HG03139 (cell line): ENCODE data around the gene DLG2.

Experiments
- ATAC-seq: cut with Tn5 transposase; IDR thresholded peaks from one replicate; pipeline ENCODE4 v1.9.1; 2021; ENCODE audit not compliant: unreplicated experiment

DLG2 gene

DNA sequence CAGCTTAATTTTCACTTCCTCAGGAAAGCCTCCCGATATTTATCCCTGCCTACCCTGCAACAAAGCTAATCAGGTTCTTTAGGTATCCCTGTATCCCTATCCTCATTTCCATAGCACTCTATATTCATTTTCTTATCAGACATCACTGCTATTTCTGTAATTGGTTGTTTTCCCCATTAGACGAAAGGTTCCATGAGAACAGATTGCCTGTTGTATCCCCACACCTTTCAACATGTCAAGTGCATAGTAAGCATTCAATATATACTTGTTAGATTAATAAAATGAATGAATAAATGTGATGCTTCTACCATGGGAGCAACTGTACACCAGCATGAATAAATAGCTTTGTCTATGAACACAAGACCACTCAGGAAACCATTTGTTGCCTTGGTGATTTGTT lies 499.8 kb downstream of the DLG2 start:
- ATAC-seq: no peak

DNA sequence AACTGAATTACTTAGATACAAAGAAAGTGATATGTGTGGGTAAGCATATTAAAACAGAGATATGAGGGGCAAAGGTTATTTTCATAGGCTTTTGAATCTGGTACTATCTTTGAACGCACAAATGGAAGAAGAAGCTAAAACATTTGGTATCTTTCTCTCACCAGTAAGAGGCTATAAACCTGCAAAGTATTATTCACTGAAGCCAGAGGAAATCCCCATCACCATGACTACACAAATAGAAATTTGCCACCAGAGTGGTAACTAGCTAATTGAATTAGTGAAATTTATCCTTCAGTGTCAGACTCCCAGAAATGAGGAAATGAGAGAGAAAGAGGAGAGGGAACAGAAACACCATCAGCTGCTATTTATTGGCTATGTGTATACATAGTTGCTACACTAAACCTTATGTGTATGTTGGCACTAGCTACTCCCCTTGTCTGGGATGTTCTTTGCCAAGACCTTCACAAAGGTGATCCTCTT lies 503.4 kb downstream of the DLG2 start:
- peak; percentile 91 for ATAC-seq

DNA sequence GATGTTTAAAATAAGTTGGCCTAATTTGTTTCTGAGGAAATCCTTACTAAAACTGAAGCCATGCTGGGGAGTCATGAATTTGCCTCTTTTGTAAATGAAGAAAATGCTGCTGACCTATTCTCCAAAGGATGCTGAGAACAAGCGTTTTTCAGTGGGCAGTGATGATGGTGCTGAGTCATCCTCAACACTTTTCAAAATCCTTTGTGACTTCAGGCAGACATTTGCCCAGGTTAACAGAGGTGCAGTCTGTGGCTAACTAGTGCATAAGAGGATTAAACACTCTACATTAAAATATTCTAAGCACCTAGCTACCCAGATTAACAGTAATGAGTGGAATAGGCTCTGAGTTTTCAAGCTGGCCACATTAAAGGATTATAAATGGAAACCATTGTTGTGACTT lies 509.0 kb downstream of the DLG2 start:
- ATAC-seq: no peak

DNA sequence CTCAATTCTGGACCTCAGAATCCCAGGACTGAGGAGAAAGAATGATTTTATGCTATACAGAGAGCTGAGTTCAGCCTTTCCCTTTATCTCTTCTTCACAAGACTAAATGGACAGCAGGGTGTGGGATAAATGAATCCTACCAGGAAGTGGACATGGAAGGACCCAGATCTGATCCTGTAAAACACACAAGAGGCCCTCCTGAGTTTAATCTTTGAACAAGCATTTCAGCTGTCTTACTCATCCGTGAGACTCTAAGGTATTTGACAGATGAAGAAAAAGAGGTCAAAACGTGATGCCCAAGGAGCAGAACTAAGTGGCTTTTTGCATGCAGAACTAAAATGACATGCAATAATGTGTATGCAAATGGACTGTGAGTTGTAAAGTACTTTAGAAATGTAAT lies 511.3 kb downstream of the DLG2 start:
- no peak for ATAC-seq

DNA sequence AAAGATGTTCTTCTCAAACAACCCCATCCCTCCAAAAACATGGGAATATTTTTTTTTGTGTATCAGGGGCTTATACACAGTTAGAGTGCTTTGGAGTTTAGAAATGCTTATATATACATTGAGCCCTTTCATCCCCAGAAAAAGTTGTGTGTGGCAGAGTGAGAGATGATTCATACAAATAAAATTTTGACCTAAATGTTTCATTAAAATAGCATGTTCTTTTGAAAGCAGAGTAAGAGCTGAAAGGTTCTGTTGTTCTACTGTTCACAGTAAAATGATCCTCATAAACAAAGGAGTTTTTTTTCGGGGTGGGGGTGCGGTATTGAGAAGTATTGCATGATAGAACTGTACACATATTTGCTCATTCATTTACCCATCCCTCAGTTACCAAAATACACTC lies 512.4 kb downstream of the DLG2 start:
- no peak for ATAC-seq

DNA sequence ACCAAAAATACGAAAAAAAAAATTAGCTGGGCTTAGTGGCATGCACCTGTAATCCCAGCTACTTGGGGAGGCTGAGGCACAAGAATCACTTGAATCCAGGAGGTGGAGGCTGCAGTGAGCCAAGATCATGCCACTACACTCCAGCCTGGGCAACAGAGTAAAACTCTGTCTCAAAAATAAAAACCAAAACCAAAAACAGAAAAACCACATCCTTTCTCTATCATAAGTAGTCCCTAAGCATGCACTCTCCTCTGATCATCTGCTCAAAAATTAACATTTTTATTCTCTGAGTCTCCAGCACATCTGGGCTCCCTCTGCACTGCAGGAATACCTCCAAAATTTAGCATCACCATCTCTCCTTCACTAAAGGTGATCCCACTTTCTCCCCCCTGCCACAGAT lies 516.9 kb downstream of the DLG2 start:
- ATAC-seq: peak; percentile 89

DNA sequence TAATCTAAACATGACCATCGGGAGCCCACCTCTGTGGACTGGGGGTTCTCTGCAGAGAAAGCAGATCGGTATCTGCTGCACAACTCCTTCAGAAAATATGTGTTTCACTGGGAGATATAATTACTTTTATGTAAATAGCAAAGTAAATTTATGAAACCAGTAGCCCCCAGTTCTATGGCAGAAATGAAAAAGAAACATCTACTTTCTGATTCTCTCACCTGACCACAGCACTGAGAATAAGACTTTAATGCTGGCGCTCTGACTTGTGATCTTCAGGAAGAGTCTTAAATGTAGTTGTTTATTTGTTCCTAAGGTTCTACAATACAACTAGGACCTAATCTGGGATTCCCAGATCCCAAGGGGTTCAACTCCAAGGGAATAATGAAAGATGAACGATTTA lies 518.0 kb downstream of the DLG2 start:
- peak; percentile 50 for ATAC-seq

DNA sequence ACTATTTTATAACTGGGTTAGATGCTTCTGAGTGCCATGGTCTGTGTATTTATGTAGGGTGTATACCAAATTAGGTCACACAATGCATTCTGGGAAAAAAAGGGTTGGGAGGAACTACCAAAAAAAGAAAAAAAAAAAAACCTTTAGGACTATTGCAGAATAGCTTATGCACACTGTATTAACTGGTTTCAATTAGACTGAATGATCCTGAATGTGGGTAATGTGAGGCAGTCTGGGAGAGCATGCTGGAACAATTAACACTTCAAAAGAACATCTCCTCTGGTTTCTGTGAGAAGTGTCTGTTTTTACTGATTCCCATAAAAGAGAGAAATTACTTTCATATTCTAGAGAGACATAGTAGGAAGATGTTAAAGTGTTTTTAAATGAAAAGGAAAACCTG lies 521.3 kb downstream of the DLG2 start:
- ATAC-seq: no peak

DNA sequence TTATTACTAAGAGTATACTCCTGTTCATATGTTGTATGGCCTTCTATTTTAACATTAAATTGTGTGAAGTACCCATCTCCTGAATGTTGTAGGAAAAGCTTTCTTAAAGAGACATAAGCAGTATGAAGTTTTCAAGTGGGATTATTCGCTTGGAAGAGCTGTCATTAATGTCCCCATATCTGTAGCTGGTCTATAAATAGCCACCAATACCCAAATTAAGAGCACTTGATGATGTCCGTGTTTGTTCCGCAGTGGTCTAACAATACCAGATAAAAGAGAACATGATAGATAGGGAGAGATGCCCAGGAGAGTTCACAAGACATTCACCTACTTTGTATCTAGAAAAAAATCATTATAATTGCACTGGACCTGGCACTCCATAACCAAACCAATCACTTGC lies 527.6 kb downstream of the DLG2 start:
- no peak for ATAC-seq

DNA sequence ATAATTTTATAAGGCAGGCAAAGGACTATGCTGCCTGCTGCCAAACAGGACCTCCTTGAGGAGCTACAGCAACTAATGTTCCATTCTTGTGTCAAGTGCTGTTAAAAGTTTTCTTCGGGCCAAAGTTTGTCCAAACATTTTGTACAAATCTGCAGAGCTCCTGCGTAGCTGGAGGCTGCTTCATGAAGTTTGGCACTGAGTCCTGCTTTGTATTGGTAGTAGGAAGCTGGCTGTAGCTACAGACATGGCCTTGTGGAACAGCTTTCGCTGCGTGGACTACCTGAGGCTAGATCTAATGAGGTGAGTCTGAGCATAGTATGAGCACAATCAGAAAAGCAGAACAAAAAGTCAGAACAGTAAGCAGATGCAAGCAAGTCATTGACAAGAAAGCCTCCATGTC lies 528.1 kb downstream of the DLG2 start:
- no peak for ATAC-seq

DNA sequence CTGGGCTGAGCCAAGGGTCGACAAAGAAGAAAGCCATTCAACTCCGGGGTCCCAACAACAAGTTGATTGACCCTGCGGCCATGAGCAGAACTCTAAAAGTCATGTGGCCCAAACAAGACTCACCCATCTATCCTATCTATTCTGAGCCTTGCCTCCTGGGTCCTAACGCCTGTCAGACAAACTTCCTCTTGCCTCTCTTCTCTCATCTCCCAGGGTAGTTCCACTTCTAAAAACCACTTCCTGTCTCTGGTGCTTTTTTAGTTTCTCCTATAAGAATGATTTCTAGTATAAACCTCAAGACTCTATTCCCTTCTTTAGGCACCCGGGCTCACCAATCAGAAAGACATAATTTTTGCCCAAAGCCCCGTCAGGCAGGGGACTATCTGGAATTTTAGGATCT lies 530.2 kb downstream of the DLG2 start:
- ATAC-seq: peak; percentile 69

DNA sequence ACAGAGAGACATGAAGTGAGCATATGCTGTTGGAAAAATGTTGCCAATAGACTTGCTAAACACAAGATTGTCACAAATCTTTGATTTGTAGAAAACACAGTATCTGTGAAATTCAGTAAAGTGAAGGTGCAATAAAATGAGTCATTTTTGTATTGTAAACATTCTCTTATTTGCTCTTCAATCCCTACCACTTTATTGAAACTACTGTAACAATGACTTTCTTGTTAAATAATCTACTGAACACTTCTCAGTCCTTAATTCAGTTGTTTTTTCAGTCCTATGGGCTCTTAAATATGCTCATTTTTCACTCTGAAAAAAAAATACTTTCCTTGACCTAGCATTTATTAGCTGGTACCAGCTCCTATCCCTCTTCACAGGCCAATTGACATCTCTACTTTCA lies 531.9 kb downstream of the DLG2 start:
- no peak for ATAC-seq

DNA sequence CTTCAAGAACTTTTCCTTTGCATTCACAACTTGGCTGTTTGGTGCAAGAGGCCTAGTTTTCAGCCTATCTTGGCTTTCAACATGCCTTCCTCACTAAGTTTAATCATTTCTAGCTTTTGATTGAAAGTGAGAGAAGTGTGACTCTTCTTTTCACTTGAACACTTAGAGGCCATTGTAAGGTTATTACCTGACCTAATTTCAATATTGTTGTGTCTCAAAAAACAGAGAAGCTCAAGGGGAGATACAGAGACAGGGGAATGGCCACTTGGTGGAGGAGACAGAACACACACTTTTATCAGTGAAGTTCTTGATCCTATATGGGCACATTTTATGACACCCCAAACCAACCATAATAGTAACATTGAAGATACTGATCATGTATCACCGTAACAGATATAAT lies 532.3 kb downstream of the DLG2 start:
- ATAC-seq: no peak

DNA sequence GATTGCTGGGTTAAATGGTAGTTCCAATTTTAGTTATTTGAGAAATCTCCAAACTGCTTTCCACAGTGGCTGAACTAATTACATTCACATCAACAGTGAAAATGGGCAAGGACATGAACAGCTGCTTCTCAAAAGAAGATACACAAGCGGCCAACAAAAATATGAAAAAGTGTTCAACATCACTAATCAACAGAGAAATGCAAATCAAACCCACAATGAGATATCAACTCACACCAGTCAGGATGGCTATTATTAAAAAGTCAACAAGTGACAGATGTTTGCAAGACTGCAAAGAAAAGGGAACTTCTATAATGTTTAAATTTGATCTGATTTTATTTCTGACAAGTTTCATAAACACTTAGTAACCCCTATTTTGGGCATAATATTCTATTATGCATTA lies 537.5 kb downstream of the DLG2 start:
- ATAC-seq: no peak

DNA sequence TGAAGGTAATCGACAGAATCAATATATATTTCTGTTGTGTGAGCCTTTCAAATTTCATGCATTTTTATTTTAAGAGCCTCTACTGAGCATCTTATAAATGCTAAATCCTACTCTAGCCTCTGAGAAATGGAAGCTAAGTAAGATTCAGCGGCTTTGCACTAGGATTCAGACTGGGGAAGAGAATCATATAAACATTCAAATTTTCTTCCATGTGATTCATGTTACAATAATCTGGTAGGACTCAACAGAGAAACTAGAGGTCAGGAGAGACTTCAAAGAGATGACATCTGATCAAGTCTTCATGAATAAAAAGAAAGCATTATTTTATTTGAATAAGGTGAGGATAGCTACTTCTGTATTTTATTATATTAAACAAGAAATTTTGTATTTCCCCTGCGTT lies 538.9 kb downstream of the DLG2 start:
- no peak for ATAC-seq

DNA sequence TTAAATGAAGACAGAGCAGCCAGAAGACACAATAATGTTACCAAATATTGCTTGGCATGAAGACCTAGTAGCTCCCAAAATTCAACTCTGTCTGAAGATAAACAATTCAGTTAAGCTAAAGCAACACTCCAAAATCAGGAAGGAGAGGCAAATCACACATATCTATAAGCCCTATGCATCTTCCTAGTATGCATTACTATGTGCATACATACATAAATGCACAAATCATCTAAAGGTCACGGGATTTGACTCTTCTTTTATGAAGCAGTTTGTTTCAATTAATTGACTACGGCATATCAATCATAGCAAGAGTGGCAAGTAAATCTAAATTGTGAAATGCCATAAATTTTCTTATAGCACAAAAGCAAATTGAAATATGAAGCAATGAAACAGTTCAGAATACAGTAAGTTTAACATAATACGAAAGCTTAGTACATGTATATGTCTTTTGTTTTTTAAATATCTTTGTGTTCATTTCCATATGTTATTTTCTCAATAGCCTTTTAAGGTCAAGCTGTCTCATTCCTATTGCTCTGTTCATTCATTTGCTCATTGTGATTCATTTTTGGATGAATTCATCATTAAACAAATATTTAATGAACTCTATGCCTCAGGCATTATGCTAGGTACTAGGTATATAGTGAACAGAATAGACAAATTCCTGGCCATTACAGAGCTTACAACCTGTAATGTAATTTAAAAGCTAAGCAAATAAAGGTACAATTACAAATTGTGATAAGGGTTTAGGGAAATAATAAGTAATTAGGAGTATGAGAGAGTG lies 540.5 kb downstream of the DLG2 start:
- ATAC-seq: no peak

DNA sequence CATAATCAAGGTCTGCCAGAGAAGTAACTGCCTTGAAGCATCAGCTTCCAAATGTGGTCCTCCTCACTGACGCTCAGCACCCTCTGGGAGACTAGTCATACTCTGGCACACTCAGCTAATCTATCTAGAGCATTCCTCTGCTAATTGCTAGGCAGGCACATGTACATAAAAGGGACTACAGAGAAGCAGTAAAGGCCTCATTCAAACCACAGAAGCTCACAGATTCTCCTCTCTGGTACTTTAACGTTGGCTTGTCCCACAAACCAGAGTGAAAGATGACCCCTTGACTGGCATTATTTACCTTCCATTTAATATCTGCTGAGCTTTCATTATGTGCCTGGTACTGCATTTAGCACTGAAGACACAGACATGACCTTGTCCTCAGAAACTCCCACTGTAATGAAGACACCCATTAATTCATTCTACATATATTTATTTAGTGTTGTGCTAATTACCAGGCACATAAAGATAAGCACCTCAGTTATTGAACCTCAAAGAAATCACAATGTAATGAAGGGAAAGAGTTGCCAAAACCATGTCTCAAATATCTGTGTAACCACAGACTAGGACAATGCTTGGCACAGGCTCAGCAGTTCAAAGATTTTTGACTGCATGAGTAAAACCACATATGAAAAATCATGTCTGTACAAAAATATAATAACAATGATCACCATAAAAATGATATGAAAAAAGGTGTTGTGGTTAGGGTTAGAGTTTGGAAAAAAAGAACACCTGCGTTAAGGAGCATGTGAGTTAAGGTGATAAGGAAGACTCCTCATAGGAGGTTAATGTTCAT lies 550.4 kb downstream of the DLG2 start:
- no peak for ATAC-seq

DNA sequence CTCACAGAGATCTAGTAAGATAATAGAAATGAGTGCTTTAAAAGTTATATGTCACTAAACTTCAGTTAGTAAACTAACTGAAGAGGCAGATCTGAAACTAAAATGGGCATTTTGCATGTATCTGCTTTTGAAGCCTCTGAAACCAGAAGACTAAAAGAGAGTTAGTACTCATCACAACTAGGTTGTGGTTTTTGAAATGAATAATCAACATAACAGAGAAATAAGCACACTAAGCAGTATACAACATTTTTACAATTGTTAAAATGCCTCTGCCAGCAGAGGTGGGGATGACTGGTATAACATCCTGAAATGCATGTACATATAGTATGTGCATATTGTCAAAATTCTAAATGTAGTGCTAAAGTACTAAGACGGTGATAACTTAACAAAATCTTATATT lies 564.5 kb downstream of the DLG2 start:
- ATAC-seq: peak; percentile 99

DNA sequence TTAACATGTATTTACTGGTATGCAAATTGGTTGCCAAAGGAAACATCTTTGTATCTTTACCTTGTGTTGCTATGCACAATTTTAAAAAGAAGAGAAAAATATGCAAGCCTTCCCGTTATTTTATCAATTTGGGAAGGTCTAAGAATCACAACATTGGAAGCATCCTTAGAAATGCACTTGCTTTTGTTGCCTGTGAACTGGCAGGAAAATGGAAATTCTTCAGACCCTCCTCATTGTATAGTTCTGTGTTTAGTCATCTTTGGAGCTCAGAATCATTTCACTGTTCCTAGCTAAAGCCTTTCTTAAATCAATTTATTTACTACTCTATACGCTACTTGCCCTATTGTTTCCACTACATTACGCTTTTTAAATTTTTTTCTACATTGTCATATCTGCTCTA lies 574.5 kb downstream of the DLG2 start:
- no peak for ATAC-seq

DNA sequence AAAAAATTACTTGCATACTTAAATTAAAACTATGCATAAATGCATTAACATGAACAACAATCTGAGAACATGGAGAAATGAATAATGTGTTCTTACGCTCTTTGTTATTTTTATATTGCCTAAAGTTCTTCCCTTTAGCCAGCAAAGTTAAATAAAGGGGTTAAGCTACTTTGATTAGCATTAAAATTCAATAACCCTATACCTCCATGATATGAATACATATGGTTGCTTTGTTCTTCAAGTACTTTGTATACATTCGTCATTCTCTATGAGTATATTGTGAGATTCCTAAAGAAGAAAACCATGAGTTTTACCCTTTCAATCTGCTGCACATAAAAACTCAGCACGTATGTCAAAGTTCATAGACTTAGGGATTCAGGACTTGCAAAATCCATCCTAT lies 578.3 kb downstream of the DLG2 start:
- ATAC-seq: no peak

DNA sequence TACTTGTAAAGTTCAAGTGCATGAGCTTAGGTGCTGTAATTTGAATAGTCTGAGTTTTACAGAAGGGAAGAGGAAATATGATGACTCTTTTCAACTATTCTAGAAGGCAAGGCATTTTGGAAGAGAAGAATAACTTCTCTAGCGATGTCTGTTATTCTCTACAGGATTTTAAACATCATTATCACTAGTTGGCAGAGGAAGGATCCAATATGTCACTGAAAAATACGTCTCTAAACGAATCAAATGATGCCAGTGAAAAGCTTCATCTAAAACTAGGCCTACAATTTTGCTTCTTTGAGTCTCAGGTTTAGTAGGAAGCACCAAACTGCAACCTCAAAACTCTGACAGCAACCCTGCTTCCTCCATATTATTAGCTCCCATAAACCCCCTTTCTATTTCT lies 581.4 kb downstream of the DLG2 start:
- ATAC-seq: no peak

DNA sequence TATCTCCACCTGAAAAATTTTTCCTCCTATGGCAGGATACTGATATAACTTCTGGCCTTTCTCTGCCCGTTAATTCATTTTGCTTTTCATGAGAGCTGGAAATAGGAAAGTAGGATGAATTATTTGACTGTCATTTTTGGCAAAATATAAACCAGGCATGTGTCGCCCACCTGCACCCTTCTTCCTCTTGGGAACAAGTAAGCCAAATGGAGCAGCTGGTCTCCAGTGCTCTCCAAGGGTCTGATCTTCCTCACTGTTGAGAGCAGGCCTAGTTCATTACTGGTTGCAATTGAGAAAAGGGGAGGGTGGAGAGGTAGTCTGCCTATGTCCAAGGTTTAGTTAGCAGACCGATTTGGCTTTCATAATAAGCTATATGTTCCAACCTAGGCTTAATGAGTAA lies 582.2 kb downstream of the DLG2 start:
- no peak for ATAC-seq
